Activated CD8-positive, alpha-beta memory T cell treated with anti-CD3 and anti-CD28 coated beads for 4 hours (primary cell): ENCODE measurements around the gene OR4D2.

Source experiments
- DNase-seq, 2 donors: peaks; one replicate each; pipeline ENCODE4 v3.0.0-alpha.2; 2020; ENCODE audit warnings: low read depth in 2 of 2

The OR4D2 gene

DNA sequence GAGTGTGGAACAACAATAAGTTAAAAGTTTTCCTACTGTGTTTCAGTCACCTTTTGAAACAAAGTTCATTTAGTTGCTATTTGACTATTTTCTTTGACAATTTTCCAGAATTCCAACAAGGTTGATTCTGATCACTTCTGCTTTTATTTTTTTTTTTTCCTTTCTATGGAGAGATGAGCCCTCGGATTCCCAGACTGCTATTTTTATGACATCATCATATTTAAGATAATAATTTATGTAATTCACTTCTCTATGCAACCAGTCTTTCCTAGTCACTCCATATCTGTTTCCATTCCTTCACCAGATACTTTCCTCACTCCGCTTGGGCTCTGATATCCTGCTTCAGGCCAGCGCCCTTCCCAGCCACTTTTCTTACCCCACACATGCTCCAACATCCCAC is 8.1 kb downstream of the OR4D2 start:
- no peak for DNase-seq

GRCh38 chr17:58176200-58176599 is 9.4 kb downstream of the OR4D2 start:
- DNase-seq: no peak

- no peak for DNase-seq
These were observed 15.0 kb downstream of the OR4D2 start for GRCh38 chr17:58181796-58182195.

DNA sequence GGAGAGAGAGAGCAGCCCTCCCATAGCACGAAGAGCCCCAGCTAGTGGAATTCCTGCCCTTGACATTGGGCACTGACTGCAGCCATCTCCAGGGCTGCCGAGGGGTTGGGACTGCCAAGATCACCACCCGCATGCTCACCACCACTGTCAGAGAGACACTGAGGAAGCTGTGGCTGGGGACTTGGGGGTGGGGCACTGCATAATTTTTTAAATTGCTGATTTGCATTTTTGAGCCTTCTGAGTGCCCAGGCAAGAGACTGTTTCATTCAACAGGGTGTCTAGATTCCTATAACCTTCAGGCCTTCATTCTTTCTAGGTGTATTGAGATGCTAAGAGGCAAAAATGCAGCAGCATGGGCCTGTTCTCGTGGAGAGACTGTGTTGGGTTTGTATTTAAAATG is 16.7 kb downstream of the OR4D2 start:
- no peak for DNase-seq

DNA sequence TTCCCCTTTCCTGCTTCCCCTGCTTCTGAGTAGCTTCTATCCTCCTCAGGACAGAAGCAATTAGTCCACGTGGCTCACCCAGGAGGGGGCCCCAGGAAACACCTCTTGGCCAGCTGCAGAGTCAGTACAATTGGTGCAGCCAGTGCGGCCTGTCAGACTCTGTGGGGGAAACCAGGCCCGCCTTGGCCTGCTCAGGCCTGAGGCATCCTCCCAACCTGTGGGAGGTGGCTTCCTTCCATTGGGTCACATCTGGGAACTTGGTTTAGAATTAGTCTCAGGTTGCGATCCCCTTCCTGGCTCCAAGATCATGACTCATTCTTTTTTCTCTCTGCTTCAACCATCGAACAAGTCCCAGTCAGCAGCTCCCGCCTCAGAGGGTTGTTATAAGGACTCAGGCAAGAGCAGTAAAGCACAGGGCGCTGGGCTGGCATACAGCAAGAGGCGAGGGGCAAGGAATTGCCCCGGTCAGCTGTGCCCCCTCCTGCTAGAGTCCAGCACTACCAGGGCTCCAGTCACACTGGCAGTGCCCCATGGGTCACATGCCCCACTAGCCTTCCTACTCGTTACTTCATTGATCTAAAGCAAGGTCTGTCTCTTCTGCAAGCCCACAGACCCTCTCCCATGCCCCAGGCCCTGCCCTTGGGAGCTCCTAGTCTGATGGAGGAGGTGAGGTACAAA is 17.7 kb downstream of the OR4D2 start:
- no peak for DNase-seq

DNA sequence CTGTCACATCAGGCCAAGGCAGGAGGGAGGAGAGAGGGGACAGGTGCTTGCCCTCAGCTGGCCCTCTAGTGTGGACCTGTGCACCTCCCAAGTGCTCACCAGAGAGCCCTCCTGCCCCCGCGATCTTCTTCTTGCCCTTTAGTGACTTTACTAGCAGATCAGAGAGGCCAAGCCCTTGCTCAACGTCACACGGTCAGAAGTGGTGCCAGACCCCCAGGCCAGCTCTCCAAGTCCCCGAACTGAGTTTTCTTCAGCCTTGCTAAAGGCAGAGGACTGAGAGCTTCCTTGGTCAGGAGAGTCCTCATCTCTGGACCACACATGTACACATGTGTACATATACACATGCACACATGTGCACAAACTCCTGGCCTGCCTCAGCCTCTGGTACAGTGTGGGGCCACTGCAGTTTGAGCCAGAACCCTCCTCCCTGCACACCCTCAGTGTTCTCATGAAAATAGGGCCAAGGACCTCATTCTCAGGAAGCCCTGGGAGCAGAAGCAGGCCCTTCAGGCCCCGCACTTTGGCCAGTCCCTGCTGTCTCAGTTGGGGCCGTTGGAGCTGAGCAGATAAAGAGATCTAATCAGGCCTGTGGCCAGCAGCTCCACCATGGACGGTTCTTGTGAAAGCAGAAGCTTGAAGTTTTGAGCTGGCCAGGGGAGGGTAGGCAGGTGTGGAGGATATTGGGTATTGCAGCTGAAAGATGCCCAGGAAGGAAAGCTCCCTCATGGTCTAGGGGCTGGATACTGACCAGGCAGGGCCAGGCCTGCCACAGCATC is 18.4 kb downstream of the OR4D2 start:
- DNase-seq: no peak

DNA sequence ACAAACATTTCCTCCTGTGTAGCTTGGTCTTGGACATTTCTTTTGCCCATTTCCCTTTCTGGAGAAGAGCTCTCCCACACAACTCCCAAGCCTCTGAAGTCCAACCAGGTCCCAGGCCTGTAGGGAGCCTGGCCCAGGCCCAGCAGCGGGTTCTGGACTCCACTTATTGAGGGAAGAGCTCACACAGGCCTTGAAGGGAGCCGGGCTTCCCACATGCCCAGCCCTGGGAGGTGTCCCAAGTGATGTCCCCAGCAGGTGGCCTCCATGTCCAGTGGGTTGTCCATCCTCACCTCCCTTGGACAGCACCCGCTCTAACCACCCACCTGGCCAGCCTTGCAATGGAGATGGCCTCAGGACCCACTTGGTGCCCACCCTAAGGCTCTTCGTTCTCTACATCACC is 19.8 kb downstream of the OR4D2 start:
- no peak for DNase-seq

DNA sequence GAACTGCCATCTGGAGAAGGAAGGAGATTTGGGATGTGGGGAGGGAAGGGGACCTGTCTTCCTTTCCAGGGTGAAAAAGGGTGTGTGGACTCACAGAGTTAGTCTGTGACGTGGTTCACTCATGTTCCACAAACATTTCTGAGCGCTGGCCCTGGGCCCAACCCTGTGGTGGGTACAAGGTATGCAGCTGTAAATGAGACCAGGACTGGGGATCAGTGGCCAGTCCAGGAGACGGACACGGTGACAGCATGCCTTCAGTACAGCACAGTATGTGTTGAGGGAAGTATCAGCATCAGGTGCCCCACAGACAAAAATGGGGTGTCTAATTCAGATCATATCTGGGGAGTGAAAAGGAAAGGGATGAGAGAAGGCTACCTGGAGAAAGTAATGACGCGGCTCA is 20.3 kb downstream of the OR4D2 start:
- no peak for DNase-seq

GRCh38 chr17:58187675-58188074 is 20.9 kb downstream of the OR4D2 start:
- DNase-seq: no peak

- no peak for DNase-seq
These were observed 22.8 kb downstream of the OR4D2 start for GRCh38 chr17:58189436-58190146.

DNA sequence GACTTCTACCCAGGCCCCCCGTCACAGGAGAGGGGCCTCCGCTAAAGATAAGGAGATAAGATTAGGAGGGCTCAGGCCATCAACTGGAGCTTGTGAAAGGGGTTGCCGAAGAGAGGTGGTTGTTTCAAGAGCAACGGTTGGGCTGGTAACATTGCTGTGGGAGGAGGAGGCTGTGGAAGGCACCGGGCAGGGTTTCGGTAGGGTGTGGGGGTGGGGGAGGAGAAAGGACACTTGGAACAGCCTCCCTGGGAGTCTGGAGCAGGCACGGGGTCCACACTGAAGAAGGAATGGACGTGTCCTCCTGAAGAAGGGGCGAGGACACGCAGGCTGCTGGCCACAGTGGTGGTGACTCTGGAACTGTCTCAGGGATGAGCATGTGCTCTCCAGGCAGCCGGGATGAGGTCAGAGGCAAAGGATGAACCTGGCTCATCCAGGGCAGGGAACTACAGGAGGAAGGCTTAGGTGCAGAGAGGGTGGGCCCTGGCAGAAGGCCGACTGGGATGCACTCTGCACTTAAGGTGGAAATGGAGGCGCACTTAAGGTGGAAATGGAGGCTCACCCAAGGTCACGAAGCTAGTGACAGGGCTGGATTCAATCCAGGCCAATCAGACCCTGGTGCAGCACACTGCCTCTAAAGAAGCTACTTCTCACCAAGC is 24.6 kb downstream of the OR4D2 start:
- DNase-seq: no peak

GRCh38 chr17:58192612-58193011 is 25.8 kb downstream of the OR4D2 start, which contains the start of gene EPX:
Gene EPX (plus strand): TSS chr17:58192726. CDS start chr17:58192847, 121 bp downstream.
- DNase-seq: no peak

GRCh38 chr17:58193641-58194255 is 27.0 kb downstream of the OR4D2 start:
- DNase-seq: no peak

DNA sequence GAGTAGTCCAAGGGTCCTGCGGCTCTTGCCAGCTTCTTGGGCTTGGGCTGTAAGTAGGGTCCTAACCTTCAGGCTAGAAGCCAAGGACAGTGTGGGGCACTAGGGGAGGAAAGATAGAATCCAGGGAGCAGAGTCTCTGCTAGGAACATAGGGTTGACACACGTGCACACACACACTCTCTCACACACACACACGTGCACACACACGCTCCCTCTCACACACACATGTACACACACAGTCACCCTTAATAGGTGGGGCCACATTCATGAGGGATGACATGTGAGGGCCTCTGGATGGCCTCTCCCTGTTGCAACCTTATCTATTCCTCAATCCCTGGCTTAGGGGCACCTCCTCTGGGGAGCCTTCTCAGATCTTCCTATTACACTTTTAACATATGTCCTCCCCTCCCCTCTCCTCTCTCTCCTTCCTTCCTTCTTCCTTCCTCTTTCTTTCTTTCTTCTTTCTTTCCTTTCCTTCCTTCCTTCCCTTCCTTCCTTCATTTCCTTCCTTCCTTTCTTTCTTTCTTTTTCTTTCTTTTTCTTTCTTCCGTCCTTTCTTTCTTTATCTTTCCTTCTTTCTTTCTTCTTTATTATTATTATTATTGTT is 28.8 kb downstream of the OR4D2 start:
- DNase-seq: no peak

DNA sequence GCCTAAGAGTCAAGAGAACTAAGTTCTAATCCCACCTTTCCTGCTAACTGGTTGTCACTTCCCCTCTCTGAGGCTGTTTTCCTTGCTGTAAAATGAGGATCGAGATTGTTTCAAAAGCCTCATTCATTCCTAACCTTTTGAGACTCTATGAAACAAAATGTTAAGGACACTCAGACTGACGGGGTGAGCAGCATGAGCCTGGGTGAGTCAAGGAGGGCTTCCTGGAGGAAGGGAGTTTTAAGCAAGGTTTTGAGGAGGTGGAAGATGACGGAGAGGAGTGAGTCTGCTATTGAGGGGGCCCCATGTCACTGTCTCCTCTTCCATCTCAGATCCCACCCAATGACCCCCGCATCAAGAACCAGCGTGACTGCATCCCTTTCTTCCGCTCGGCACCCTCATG is 29.8 kb downstream of the OR4D2 start:
- no peak for DNase-seq

DNA sequence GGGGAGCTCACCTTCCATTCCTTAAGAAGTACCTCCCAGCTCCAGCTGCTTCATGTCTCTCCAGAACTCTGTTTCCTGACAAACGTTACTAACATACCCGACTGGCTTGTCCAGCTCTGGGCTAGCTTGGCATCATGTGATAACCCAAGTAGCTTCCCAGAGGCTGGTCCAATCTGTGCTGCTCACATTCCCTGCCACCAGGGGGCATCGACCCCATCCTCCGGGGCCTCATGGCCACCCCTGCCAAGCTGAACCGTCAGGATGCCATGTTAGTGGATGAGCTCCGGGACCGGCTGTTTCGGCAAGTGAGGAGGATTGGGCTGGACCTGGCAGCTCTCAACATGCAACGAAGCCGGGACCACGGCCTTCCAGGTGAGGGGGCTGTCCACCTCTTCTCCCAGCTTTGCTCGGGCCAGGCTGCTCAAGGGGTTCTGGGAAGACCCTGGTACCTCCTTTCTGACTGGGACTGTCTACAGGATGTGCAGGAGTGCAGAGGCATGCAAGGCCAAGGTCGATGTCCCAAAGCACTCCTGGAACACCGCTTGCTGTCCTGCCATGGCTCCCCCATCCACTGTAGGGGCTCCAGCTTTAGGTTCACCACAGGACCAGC is 33.3 kb downstream of the OR4D2 start:
- peak in 1 of 2 donors; percentile 29 for DNase-seq

GRCh38 chr17:58202859-58203258 is 36.1 kb downstream of the OR4D2 start:
- DNase-seq: no peak

DNA sequence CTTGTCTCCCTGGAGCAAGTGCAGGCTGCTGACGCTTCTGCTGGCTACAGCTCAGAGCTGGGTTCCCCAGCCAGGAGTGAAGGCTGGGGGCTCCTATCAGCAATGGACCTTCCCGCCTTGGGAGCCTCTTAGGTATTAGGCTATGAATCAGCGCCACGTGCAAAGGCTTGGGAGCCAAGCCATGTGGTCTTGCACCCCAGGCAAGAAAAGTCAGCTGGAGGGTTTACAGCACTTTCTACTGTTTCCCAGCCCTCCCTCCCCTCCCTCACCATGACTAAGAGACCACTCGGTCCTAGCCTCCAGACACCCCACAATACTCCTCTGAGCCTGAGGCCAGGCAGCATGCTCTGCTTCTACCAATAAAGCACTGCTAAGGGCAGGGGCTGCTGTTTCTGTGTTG is 38.0 kb downstream of the OR4D2 start:
- no peak for DNase-seq

- DNase-seq: no peak
These were observed 39.2 kb downstream of the OR4D2 start for GRCh38 chr17:58205936-58206335.

DNA sequence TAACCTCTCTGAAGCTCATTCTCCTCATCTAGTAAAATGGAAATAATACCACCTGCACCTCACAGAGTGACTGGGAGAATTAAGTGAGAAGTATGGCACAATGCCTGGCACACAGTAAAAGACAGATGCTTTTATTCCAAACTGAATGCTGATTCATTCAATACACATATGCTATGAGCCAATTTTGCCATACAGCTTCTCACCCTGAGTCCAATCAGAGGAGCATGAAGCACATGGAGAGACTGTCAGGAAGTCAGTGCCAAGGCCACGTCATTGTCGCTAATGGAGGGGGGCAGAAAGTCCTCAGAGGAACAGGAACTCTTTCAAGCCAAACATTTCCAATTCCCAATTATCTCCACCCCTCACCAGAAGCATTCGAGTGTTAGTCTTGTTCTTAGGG is 40.7 kb downstream of the OR4D2 start:
- DNase-seq: no peak

DNA sequence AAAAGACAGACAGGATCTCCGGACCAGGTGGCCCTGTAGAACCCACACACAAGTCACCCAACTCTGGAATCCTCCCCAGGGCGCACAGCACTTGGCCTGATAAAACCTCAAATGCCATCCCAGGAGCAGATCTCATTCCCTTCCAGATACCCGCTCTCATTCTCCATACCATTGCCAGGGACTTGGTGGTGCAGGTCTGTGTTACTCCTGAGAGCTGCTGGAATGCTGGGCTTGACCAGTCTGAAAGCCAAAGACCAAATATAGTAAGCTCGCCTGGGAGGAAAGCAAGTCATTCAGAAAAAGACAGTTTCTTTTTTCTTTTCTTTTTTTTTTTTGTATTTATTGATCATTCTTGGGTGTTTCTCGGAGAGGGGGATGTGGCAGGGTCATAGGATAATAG is 41.6 kb downstream of the OR4D2 start:
- no peak for DNase-seq
